Body of pancreas (tissue), 4 donors: ENCODE data around the gene ENOX2. TPM values are rescaled to one million over a fixed set of nuclear protein-coding genes. Genes with fewer than 3 reads are reported as not detected.

Experiments
- ATAC-seq: fragments of 150-250 bp; one replicate; pipeline ENCODE4 v1.9.1; 2016
- DNase-seq, 4 donors: peaks; one replicate each; pipeline ENCODE4 v3.0.0-alpha.2; 2019
- H3K27ac ChIP-seq, 4 donors: fragments of 200-600 bp; sonication (generic); 1 replicate in 3 of 4; 2 replicates in 1 of 4; pipeline versions ENCODE4 v1.5.1 to v1.6.1; 2016 to 2019; ENCODE audit warnings: mild to moderate bottlenecking in 1 of 4, mixed read lengths in 1 of 4, moderate library complexity in 1 of 4
- H3K27me3 ChIP-seq, 2 donors: fragments of 200-600 bp; sonication (generic); one replicate each; pipeline ENCODE4 v1.6.0; 2016; ENCODE audit warnings: mild to moderate bottlenecking in 1 of 2
- H3K36me3 ChIP-seq, 2 donors: fragments of 200-600 bp; sonication (generic); replicated peaks in 1 of 2; 2 replicates each; pipeline ENCODE4 v1.5.1; 2016; ENCODE audit warnings: low read depth in 2 of 2; ENCODE audit not compliant: insufficient read depth in 1 of 2
- H3K4me1 ChIP-seq: fragments of 200-600 bp; sonication (generic); one replicate; pipeline ENCODE4 v1.6.0; 2016
- H3K4me3 ChIP-seq, 2 donors: fragments of 200-600 bp; sonication (generic); 1 replicate in 1 of 2; 2 replicates in 1 of 2; pipeline ENCODE4 v1.5.1; 2016 to 2019
- H3K9me3 ChIP-seq, 3 donors: fragments of 200-600 bp; sonication (generic); 1 replicate in 2 of 3; 2 replicates in 1 of 3; pipeline ENCODE4 v1.5.1; 2016
- POLR2A ChIP-seq, 3 donors: fragments of 450-650 bp; IDR thresholded peaks; one replicate each; pipeline ENCODE4 v1.6.1; 2016; ENCODE audit warnings: antibody characterized with exemption in 3 of 3, mild to moderate bottlenecking in 2 of 3
- WGBS, 2 donors: methylation state at CpG; one replicate each; pipeline ENCODE4 v1.1.5; 2017; 5-methylcytosine and 5-hydroxymethylcytosine counted together
- intact Hi-C: fragments of 100-400 bp; cut with DNase I; formaldehyde crosslinking; loops from one replicate; pipeline ENCODE4 v1.15.1; 2023
- total RNA-seq, 2 donors: library from RNA; depleted of rRNA; stranded (reverse); fragments of >200 nt; gene quantifications; one replicate each; pipeline ENCODE4 v1.1.0, GENCODE V29; 2016
- TF ChIP-seq, protein P1 (sequence below), 7 experiments: fragments of 450-650 bp in 4 of 7; fragments of 200-600 bp in 3 of 7; sonication (generic) in 3 of 7; IDR thresholded peaks; one replicate each; pipeline ENCODE4 v1.5.1; 2016 to 2019; ENCODE audit warnings: antibody characterized with exemption in 7 of 7

ENOX2 gene
- total RNA-seq, 2 donors from 2014 or later = 7.9 to 9.1 TPM

DNA sequence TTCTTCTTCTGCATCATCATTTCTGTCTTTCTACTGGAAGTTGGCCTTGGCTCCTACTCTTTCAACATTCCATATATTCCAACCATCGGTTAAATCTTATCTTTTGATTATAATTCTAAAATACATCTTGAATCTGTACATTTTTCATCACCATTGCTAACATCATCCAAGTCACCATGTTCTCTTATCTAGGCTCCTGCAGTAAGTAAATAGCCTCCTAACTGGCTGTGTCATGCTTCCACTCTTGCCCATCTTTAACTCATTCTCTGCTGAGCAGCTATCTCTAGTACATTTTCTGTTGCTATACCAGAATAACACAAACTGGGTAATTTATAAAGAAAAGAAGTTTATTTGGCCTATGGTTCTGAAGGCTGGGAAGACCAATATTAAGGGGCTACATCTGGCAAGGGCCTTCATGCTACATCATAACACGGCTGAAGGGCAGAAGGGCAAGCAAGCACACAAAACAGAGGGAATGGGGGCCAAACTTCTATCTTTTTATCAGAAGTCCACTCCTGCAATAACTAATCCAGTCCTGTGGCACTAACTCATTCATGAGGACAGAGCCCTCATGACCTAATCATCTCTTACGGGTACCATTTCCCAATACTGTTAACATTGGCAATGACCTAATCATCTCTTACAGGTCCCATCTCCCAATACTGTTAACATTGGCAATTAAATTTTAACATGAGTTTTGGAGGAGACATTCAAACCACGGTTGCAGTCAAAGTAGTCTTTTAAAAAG is 72.2 kb downstream of the ENOX2 start:
- DNase-seq (no peak), ATAC-seq (no peak)
- WGBS, 2 donors = 86 to 90% methylated on average over 4 of the region's 4 CpGs
- Histone ChIP-seq H3K27me3 (no peaks in the 10 kb centered on the region), H3K27ac (no peak overlapping the region), H3K36me3 (no peaks in the 10 kb centered on the region), H3K4me3 (no peak overlapping the region), H3K9me3 (no peaks in the 10 kb centered on the region), H3K4me1 (no peaks in the 10 kb centered on the region)
- intact Hi-C loops = no loop called here
- no peak for TF ChIP-seq POLR2A (IDR thresholded peaks at IDR 0.05)
- TF ChIP-seq, protein P1, sequence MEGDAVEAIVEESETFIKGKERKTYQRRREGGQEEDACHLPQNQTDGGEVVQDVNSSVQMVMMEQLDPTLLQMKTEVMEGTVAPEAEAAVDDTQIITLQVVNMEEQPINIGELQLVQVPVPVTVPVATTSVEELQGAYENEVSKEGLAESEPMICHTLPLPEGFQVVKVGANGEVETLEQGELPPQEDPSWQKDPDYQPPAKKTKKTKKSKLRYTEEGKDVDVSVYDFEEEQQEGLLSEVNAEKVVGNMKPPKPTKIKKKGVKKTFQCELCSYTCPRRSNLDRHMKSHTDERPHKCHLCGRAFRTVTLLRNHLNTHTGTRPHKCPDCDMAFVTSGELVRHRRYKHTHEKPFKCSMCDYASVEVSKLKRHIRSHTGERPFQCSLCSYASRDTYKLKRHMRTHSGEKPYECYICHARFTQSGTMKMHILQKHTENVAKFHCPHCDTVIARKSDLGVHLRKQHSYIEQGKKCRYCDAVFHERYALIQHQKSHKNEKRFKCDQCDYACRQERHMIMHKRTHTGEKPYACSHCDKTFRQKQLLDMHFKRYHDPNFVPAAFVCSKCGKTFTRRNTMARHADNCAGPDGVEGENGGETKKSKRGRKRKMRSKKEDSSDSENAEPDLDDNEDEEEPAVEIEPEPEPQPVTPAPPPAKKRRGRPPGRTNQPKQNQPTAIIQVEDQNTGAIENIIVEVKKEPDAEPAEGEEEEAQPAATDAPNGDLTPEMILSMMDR (IDR thresholded peaks at IDR 0.05) = no peak

DNA sequence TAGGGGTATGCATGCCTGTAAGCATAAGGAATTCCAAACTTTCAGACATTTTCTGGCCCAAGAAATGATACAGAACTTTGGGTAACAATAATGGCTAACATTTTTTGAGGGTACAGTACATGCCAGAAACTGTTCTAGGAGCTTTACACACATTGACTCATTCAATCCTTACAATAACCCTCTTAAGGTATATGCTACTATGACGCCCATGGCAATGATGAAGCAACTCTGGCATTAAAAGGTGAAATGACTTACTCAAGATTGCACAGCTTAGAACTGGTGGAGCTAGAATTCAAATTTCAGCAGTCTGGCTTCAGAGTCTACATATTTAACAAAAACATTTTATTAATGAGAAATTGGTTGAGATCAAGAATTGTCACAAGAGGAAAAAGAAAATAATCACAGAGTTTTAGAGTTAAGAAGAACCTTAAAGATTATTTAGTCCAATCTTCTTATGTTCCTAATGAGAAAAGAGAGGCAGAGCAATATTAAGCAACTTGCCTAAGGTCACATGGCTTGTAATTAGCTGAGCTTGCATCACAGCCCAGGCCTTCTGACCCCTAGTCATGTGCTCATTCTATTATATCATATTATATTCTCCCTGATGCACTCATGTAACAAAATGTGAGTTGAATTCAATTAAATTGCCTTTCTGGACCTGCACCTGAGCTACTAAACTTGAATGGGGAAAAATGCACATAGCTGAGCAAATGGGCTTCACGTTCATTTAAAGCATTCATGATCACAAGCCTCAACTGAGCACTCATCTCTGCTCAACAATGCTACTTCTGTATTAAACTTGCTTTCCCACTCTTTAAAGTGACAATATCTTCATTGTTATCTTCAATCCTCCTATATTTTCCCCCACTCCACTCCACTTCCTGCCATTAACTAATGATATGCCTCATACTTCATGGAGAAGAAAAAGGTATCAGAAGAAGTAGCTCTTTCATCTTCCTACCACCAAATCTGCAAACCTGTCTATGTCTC is 73.2 kb downstream of the ENOX2 start:
- intact Hi-C loops = no loop called here
- Histone ChIP-seq H3K36me3 (no peaks in the 10 kb centered on the region), H3K4me1 (no peaks in the 10 kb centered on the region), H3K27me3 (no peaks in the 10 kb centered on the region), H3K27ac (no peak overlapping the region), H3K4me3 (no peak overlapping the region), H3K9me3 (no peaks in the 10 kb centered on the region)
- 77 to 80% methylated on average over 2 of the region's 2 CpGs for WGBS, 2 donors
- TF ChIP-seq, protein P1 (IDR thresholded peaks at IDR 0.05) = no peak
- no peak for TF ChIP-seq POLR2A (IDR thresholded peaks at IDR 0.05)
- DNase-seq (no peak), ATAC-seq (no peak)

DNA sequence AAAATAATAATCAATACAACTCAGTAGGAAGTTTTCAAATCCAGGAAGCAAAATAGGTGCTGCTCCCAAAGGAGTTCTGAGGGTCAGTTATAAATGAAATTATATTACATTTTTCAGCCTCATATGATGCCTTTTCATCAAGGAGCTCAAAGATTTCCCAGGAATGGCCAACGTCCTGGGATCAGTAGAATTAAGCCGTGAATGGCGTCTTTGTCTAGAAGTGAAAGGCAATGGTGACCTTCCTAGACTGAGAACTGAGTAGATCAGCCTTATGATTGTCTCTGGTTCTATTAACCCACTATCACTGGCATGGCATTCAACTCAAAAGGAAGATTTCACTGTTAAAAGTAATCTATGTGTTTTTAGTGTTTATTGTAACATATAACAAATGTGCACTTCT is 74.4 kb downstream of the ENOX2 start:
- Histone ChIP-seq H3K36me3 (no peaks in the 10 kb centered on the region), H3K4me1 (no peaks in the 10 kb centered on the region), H3K9me3 (no peaks in the 10 kb centered on the region), H3K4me3 (no peak overlapping the region), H3K27me3 (no peaks in the 10 kb centered on the region), H3K27ac (no peak overlapping the region)
- ATAC-seq (no peak), DNase-seq (no peak)
- TF ChIP-seq, protein P1 (IDR thresholded peaks at IDR 0.05) = no peak
- TF ChIP-seq POLR2A (IDR thresholded peaks at IDR 0.05) = no peak
- 74 to 78% methylated on average over 3 of the region's 3 CpGs for WGBS, 2 donors
- intact Hi-C loops = no loop called here

DNA sequence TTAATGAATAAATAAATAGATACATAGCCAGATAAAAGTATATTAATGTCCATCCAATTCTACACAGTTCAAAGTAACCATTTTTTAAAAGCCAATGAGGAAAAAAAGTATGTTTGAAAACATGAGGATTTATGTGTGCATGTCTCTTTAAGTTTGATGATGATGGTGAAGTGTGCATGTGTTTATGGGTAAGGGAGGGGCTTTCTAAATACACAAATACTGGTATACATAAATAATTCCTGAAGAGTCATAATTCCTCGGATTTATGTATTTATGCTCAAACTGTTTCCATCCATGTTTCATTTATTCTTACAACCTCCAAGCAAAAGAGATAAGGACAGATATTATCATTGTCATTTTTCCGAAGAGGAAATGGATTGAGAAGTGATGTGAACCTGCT is 75.4 kb downstream of the ENOX2 start:
- ATAC-seq (no peak), DNase-seq (no peak)
- intact Hi-C loops = no loop called here
- no peaks in the 10 kb centered on the region for H3K27me3 ChIP-seq
- TF ChIP-seq POLR2A (IDR thresholded peaks at IDR 0.05) = no peak
- TF ChIP-seq, protein P1 (IDR thresholded peaks at IDR 0.05) = no peak
- H3K27ac ChIP-seq = no peak overlapping the region
- H3K36me3 ChIP-seq = no peaks in the 10 kb centered on the region
- no peaks in the 10 kb centered on the region for H3K4me1 ChIP-seq
- H3K9me3 ChIP-seq = no peaks in the 10 kb centered on the region
- WGBS, 2 donors = 76 to 88% methylated on average over 2 of the region's 2 CpGs
- H3K4me3 ChIP-seq = no peak overlapping the region
